A673 (cell line): Measurements from ENCODE around the gene PLD1. TPM values are rescaled to one million over a fixed set of nuclear protein-coding genes. Genes with fewer than 3 reads are reported as not detected.

ENCODE experiments used
- BruUV-seq: library from RNA; stranded (reverse); fragments of 400-500 nt; replicated peaks from 2 replicates; lab custom pipeline; 2021; lab: Mats Ljungman, UMichigan
- CTCF ChIA-PET: fragments of 300-600 bp; sonication (Branson Sonifier 250); formaldehyde crosslinking; loops from one replicate; lab custom pipeline; 2022; ENCODE audit warnings: antibody characterized with exemption; lab: Charles Lee
- POLR2A ChIA-PET: fragments of 300-600 bp; sonication (Branson Sonifier 250); formaldehyde crosslinking; loops from one replicate; lab custom pipeline; 2022; ENCODE audit warnings: antibody characterized with exemption; ENCODE audit not compliant: low non-redundant PET; lab: Charles Lee
- DNase-seq: peaks from one replicate; pipeline ENCODE4 v3.0.0-alpha.2; 2015; ENCODE audit warnings: low spot score
- H3K27ac ChIP-seq: fragments of 200-600 bp; sonication (generic); 2 replicates; pipeline ENCODE4 v1.5.1; 2016; ENCODE audit warnings: mixed run types, low read depth, mild to moderate bottlenecking, mixed read lengths, antibody characterized with exemption, low read length; ENCODE audit not compliant: poor library complexity, severe bottlenecking
- H3K27me3 ChIP-seq: fragments of 200-600 bp; sonication (generic); replicated peaks from 2 replicates; pipeline ENCODE4 v1.6.1; 2017; ENCODE audit warnings: mixed run types, low read depth, mild to moderate bottlenecking, mixed read lengths, antibody characterized with exemption, low read length; ENCODE audit not compliant: insufficient read depth, poor library complexity
- H3K36me3 ChIP-seq: fragments of 200-600 bp; sonication (generic); 2 replicates; pipeline ENCODE4 v1.6.1; 2016; ENCODE audit warnings: mixed run types, mild to moderate bottlenecking, mixed read lengths, antibody characterized with exemption, low read length; ENCODE audit not compliant: insufficient read depth, poor library complexity, severe bottlenecking
- H3K4me1 ChIP-seq: fragments of 200-600 bp; sonication (generic); 2 replicates; pipeline ENCODE4 v1.6.1; 2017; ENCODE audit warnings: mixed run types, mild to moderate bottlenecking, mixed read lengths, antibody characterized with exemption, low read length; ENCODE audit not compliant: insufficient read depth, poor library complexity, severe bottlenecking
- H3K4me3 ChIP-seq: fragments of 200-600 bp; sonication (generic); 2 replicates; pipeline ENCODE4 v1.5.1; 2016; ENCODE audit warnings: low read depth, mixed run types, mild to moderate bottlenecking, mixed read lengths, low read length; ENCODE audit not compliant: poor library complexity, severe bottlenecking
- H3K9me3 ChIP-seq: fragments of 200-600 bp; sonication (generic); 2 replicates; pipeline ENCODE4 v1.6.1; 2016; ENCODE audit warnings: mixed run types, low read depth, mild to moderate bottlenecking, mixed read lengths, antibody characterized with exemption, low read length; ENCODE audit not compliant: poor library complexity, severe bottlenecking
- CTCF ChIP-seq: fragments of 300-800, 200-600 bp; sonication (generic); conservative IDR thresholded peaks from 2 replicates; pipeline ENCODE4 v1.5.1; 2017; ENCODE audit warnings: low read depth, mild to moderate bottlenecking, antibody characterized with exemption, low read length, moderate library complexity, mixed read lengths
- EZH2 ChIP-seq: fragments of 200-600 bp; sonication (generic); IDR thresholded peaks from 2 replicates; pipeline ENCODE4 v1.6.1; 2017; ENCODE audit warnings: borderline replicate concordance, low read depth, mild to moderate bottlenecking, mixed read lengths, antibody characterized with exemption, low read length; ENCODE audit not compliant: poor library complexity, severe bottlenecking
- intact Hi-C: fragments of 100-400 bp; cut with micrococcal nuclease; formaldehyde crosslinking; loops from one replicate; pipeline ENCODE4 v1.10.0; 2022; ENCODE audit not compliant: unreplicated experiment
- total RNA-seq: library from RNA; stranded (reverse); gene quantifications from 2 replicates; pipeline ENCODE4 v1.2.3, GENCODE V29; 2021

PLD1 gene
- total RNA-seq, 1 experiment from 2014 or later = 3.2 TPM

DNA sequence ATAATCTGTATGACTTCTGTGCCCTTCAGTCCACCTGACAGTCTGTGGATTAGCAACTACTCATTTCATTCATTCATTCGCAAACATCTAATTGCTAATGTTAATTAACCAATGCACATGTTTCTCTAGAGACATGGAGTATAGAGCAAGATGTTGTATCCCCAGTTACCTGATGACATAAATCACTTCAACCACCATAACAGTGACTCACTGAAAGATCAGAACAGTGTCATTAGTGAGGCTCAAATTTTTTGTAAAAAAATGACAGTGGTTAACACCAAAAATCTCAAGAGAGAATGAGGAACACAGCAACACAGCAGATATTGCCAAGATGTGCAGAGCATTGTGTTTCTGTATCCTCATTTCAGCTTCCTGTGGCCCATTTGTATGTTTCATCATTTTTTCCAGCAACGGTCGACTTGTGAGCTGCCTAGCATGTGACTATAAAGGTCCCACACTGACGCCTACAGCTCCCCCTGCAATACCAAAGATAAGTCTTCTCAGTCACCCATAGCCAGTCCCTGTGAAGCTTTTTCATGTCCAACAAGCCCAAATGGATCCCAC is 3.7 kb upstream of the PLD1 start:
- H3K27ac ChIP-seq = no peak overlapping the region

DNA sequence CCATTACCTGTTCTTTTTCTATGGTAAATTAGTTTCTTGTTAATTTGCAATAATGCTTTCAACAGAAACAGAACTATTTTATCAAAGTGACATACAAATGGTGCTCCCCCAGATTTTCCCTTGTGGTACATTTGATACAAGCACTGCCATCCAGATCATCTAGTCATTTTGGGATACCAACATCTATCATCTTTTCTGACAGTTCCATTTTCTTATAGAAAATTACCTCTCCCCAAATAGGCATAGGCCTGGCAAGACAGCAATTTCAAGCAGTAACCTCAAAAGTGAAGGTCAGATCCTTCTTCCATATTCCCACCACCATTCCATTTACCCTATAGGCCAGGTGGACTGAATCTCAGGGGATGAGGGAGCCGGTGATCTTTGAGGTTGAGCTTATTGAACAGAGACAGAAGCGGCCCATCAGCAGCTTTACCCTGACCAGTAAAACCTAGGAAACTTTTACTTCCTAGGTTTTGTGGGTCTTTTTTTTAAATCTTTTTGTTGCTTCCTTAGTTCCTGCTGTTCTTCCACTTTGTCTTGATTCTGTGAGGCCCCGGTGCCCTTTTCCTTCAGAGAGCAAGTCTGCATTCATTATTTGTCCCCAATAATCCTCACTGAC is 3.1 kb upstream of the PLD1 start:
- BruUV-seq = no TSS peak
- CTCF ChIA-PET = no interaction called here

More for the DNA sequence above, 3.7 kb upstream of the PLD1 start:
- TF ChIP-seq CTCF (no peak), EZH2 (no peak)
- Histone ChIP-seq H3K4me1 (peaks cover 19% of the 10 kb centered on the region), H3K27me3 (no peaks in the 10 kb centered on the region), H3K4me3 (no peak overlapping the region), H3K9me3 (no peaks in the 10 kb centered on the region), H3K36me3 (no peaks in the 10 kb centered on the region)
- no TSS peak for BruUV-seq
- DNase-seq = no peak
- CTCF ChIA-PET = interaction anchor here (0.7 kb wide), 1 partner anchor 92 kb away, joined by 4 read pairs; no protein-coding TSS in a partner anchor
- POLR2A ChIA-PET = no interaction called here
- intact Hi-C loops = no loop called here

DNA sequence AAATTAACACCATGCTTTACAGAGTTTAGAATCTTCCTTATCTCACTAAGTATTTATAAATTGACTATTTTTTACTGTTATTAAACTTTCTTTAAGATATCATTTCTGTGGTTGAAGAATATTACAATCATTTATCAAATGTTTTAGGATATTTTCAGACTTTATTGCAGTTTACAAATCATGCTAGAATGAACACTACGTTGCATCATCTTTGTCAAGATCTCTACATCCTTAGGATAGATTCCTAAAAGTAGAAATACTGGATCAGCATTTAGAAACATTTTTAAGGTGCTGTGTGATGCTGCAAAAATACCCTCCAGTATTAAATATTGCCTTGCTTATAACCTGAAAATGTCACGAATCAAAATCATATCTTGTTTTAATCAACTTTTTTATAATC is 2.5 kb upstream of the PLD1 start:
- TF ChIP-seq EZH2 = no peak
- TF ChIP-seq CTCF = no peak
- intact Hi-C loops = no loop called here
- Histone ChIP-seq H3K4me1 (peaks cover 19% of the 10 kb centered on the region), H3K27me3 (no peaks in the 10 kb centered on the region), H3K4me3 (no peak overlapping the region), H3K27ac (no peak overlapping the region), H3K36me3 (no peaks in the 10 kb centered on the region), H3K9me3 (no peaks in the 10 kb centered on the region)
- CTCF ChIA-PET = no interaction called here
- DNase-seq = no peak
- POLR2A ChIA-PET = no interaction called here
- no TSS peak for BruUV-seq

More for the DNA sequence above, 3.1 kb upstream of the PLD1 start:
- Histone ChIP-seq H3K27ac (no peak overlapping the region), H3K36me3 (no peaks in the 10 kb centered on the region), H3K9me3 (no peaks in the 10 kb centered on the region), H3K27me3 (no peaks in the 10 kb centered on the region), H3K4me3 (no peak overlapping the region), H3K4me1 (peaks cover 19% of the 10 kb centered on the region)
- POLR2A ChIA-PET = no interaction called here
- DNase-seq = no peak
- TF ChIP-seq CTCF (no peak), EZH2 (no peak)
- intact Hi-C loops = no loop called here
